K562 (cell line): ENCODE measurements around the gene MXD3. TPM values are rescaled to one million over a fixed set of nuclear protein-coding genes. Genes with fewer than 3 reads are reported as not detected.

Source experiments
- ATAC-seq: fragments of 200-7000 bp; cut with Tn5 transposase; 3 replicates; pipeline ENCODE4 v1.9.1; 2020; ENCODE audit warnings: moderate library complexity
- BruUV-seq: library from RNA; stranded (reverse); fragments of 400-500 nt; replicated peaks from 2 replicates; lab custom pipeline; 2021; lab: Mats Ljungman, UMichigan
- CTCF ChIA-PET: fragments of 300-600 bp; formaldehyde crosslinking; extraction: SDS; loops from one replicate; lab custom pipeline; 2021; ENCODE audit warnings: low intra/inter-chr PET ratio; lab: Yijun Ruan, JAX
- POLR2A ChIA-PET: fragments of 300-600, 350-650 bp; sonication (Branson Sonifier 250); formaldehyde crosslinking; extraction: SDS; loops from one replicate; lab custom pipeline; 2021; ENCODE audit warnings: antibody characterized with exemption, inconsistent platforms; lab: Yijun Ruan, JAX
- DNase-seq, 4 experiments: peaks; one replicate each; pipeline versions ENCODE4 v3.0.0 to v3.0.0-alpha.2; 2011 to 2018; ENCODE audit warnings: low spot score in 3 of 4, mixed read lengths in 3 of 4; ENCODE audit errors: extremely low read depth in 1 of 4
- FAIRE-seq: peaks from 2 replicates; lab custom pipeline; 2011; peaks lifted over from hg19 to GRCh38; lab: Jason Lieb, UNC
- H2AFZ ChIP-seq: 2 replicates; pipeline ENCODE4 v1.6.0; 2011; ENCODE audit warnings: low read depth, low read length, control low read depth, inconsistent platforms
- H3K27ac ChIP-seq: fragments of 200-600 bp; 3 replicates; pipeline ENCODE4 v1.8.0; 2011; ENCODE audit warnings: low read depth, mild to moderate bottlenecking, control low read depth, inconsistent platforms, low read length, moderate library complexity, mixed read lengths; ENCODE audit errors: extremely low read depth
- H3K27me3 ChIP-seq, 2 experiments: fragments of 300-600 bp in 1 of 2; 2 replicates in 1 of 2; 3 replicates in 1 of 2; pipeline versions ENCODE4 v1.6.0 to v1.8.0; 2011; ENCODE audit warnings: inconsistent platforms in 2 of 2, low read length in 2 of 2, mild to moderate bottlenecking in 1 of 2, mixed read lengths in 1 of 2, moderate library complexity in 1 of 2; ENCODE audit not compliant: control insufficient read depth in 2 of 2, insufficient read depth in 2 of 2
- H3K36me3 ChIP-seq: fragments of 300-600 bp; 3 replicates; pipeline ENCODE4 v1.8.0; 2011; ENCODE audit warnings: mild to moderate bottlenecking, low read length, inconsistent platforms; ENCODE audit not compliant: control insufficient read depth, insufficient read depth
- H3K4me1 ChIP-seq, 2 experiments: fragments of 200-600 bp in 1 of 2; replicated peaks in 1 of 2; 2 replicates in 1 of 2; 3 replicates in 1 of 2; pipeline versions ENCODE4 v1.5.1 to v1.8.0; 2011; ENCODE audit warnings: inconsistent platforms in 2 of 2, low read length in 2 of 2, mild to moderate bottlenecking in 1 of 2, mixed read lengths in 1 of 2, moderate library complexity in 1 of 2; ENCODE audit not compliant: control insufficient read depth in 2 of 2, insufficient read depth in 2 of 2
- H3K4me2 ChIP-seq: 2 replicates; pipeline ENCODE4 v1.6.1; 2011; ENCODE audit warnings: low read length, control low read depth, inconsistent platforms, mixed read lengths; ENCODE audit not compliant: insufficient read depth
- H3K4me3 ChIP-seq: fragments of 200-600 bp; sonication (generic), shearing (Covaris generic); 2 replicates; pipeline ENCODE4 v1.5.1; 2016; ENCODE audit warnings: control low read depth, inconsistent platforms
- H3K79me2 ChIP-seq: fragments of 200-600 bp; 3 replicates; pipeline ENCODE4 v1.8.0; 2011; ENCODE audit warnings: low read length, inconsistent platforms; ENCODE audit not compliant: control insufficient read depth, insufficient read depth
- H3K9ac ChIP-seq, 2 experiments: 2 replicates each; pipeline versions ENCODE4 v1.6.0 to v1.6.1; 2011; ENCODE audit warnings: low read depth in 2 of 2, low read length in 2 of 2, control low read depth in 1 of 2, inconsistent platforms in 1 of 2, mild to moderate bottlenecking in 1 of 2, mixed read lengths in 1 of 2; ENCODE audit not compliant: insufficient read depth in 1 of 2
- H3K9me1 ChIP-seq: one replicate; pipeline ENCODE4 v1.6.0; 2011; ENCODE audit warnings: inconsistent platforms, mild to moderate bottlenecking, low read length, moderate library complexity; ENCODE audit not compliant: control insufficient read depth, insufficient read depth
- H3K9me3 ChIP-seq: replicated peaks from 2 replicates; pipeline ENCODE4 v1.5.1; 2011; ENCODE audit warnings: low read depth, low read length, inconsistent platforms; ENCODE audit not compliant: control insufficient read depth, insufficient read depth
- H4K20me1 ChIP-seq: replicated peaks from 2 replicates; pipeline ENCODE4 v1.6.1; 2011; ENCODE audit warnings: low read length, inconsistent platforms, mixed read lengths; ENCODE audit not compliant: control insufficient read depth, insufficient read depth
- BRD9 ChIP-seq: fragments of 450-650 bp; IDR thresholded peaks from 2 replicates; pipeline ENCODE4 v1.6.1; 2018; ENCODE audit warnings: low read depth; ENCODE audit not compliant: partially characterized antibody
- C11orf30 ChIP-seq: fragments of 450-650 bp; IDR thresholded peaks from 2 replicates; pipeline ENCODE4 v1.6.1; 2016; ENCODE audit warnings: low read depth, mild to moderate bottlenecking
- ESRRA ChIP-seq: fragments of 450-650 bp; IDR thresholded peaks from 2 replicates; pipeline ENCODE4 v1.6.1; 2014; ENCODE audit warnings: low read depth, mild to moderate bottlenecking, moderate library complexity, borderline replicate concordance
- FOXA3 ChIP-seq, 2 experiments: fragments of 450-650 bp in 1 of 2; sonication (generic) in 1 of 2; formaldehyde crosslinking; IDR thresholded peaks in 1 of 2; conservative IDR thresholded peaks in 1 of 2; 2 replicates each; pipeline versions ENCODE4 v1.4.0 to v1.8.0; 2020 to 2022; ENCODE audit warnings: mild to moderate bottlenecking in 2 of 2, missing genetic modification reagents in 1 of 2
- GTF2F1 ChIP-seq: IDR thresholded peaks from 2 replicates; pipeline ENCODE4 v1.6.1; 2011; ENCODE audit warnings: low read depth, low read length, improper control_type of control experiment
- LEF1 ChIP-seq: fragments of 450-650 bp; IDR thresholded peaks from 2 replicates; pipeline ENCODE4 v1.6.1; 2016; ENCODE audit warnings: mild to moderate bottlenecking
- ZNF140 ChIP-seq: fragments of 250-450 bp; sonication (Bioruptor Pico); IDR thresholded peaks from 2 replicates; pipeline ENCODE4 v1.8.0; 2021; ENCODE audit warnings: moderate library complexity, mild to moderate bottlenecking, inconsistent platforms
- ZNF316 ChIP-seq: fragments of 450-650 bp; IDR thresholded peaks from 2 replicates; pipeline ENCODE4 v1.6.1; 2016
- WGBS: fragments of 100-300 bp; shearing (Covaris generic); methylation state at CpG from one replicate; pipeline ENCODE4 v1.1.6; 2016; ENCODE audit warnings: low coverage, mixed read lengths; ENCODE audit not compliant: insufficient coverage; ENCODE audit errors: missing lambda C conversion rate; 5-methylcytosine and 5-hydroxymethylcytosine counted together
- in situ Hi-C: fragments of 300-500 bp; cut with MboI; formaldehyde crosslinking; loops from 4 replicates; pipeline ENCODE4 v1.15.0; 2018; ENCODE audit warnings: inconsistent platforms, mixed read lengths
- intact Hi-C: fragments of 100-400 bp; cut with micrococcal nuclease; formaldehyde crosslinking; loops from 2 replicates; pipeline ENCODE4 v1.14.2; 2022
- polyA plus RNA-seq, 8 experiments: library from polyadenylated mRNA; depleted of rRNA in 4 of 8; stranded (reverse) in 5 of 8; unstranded in 3 of 8; fragments of >200 nt; fragmentation: Nextera tagmentation in 2 of 8; fragmentation: Illumina TruSeq in 1 of 8; extraction: Ambion mirVana in 2 of 8; extraction: Trizol in 1 of 8; gene quantifications; 2 replicates each; pipeline versions ENCODE4 v1.2.1 to v1.2.3, GENCODE V29; 2011 to 2014; ENCODE audit warnings: inconsistent platforms in 1 of 8, missing spikeins in 1 of 8
- total RNA-seq, 7 experiments: library from RNA; depleted of rRNA in 6 of 7; stranded (reverse); fragments of >200 nt in 6 of 7; fragmentation: Illumina TruSeq in 2 of 7; extraction: Trizol in 2 of 7; gene quantifications; 2 replicates each; pipeline versions ENCODE4 v1.2.1 to v1.2.3, GENCODE V29; 2011 to 2021; ENCODE audit warnings: low replicate concordance in 1 of 7
- TF ChIP-seq, protein P1 (sequence below): fragments of 200-800 bp; sonication (Bioruptor generic); IDR thresholded peaks from 2 replicates; pipeline ENCODE4 v1.6.1; 2017; ENCODE audit warnings: missing genetic modification characterization, missing compliant biosample characterization
- TF ChIP-seq, protein P2 (sequence below): sonication (generic); formaldehyde crosslinking; IDR thresholded peaks from 2 replicates; pipeline ENCODE4 v1.8.0; 2022; ENCODE audit warnings: mild to moderate bottlenecking, missing genetic modification reagents

Gene MXD3
- total and polyA plus RNA-seq, 9 of the 15 experiments (the other 6 are each of a cell fraction or from before 2014, with no cell fraction given) = 0.28 to 24.8 (median 4.5) TPM

DNA sequence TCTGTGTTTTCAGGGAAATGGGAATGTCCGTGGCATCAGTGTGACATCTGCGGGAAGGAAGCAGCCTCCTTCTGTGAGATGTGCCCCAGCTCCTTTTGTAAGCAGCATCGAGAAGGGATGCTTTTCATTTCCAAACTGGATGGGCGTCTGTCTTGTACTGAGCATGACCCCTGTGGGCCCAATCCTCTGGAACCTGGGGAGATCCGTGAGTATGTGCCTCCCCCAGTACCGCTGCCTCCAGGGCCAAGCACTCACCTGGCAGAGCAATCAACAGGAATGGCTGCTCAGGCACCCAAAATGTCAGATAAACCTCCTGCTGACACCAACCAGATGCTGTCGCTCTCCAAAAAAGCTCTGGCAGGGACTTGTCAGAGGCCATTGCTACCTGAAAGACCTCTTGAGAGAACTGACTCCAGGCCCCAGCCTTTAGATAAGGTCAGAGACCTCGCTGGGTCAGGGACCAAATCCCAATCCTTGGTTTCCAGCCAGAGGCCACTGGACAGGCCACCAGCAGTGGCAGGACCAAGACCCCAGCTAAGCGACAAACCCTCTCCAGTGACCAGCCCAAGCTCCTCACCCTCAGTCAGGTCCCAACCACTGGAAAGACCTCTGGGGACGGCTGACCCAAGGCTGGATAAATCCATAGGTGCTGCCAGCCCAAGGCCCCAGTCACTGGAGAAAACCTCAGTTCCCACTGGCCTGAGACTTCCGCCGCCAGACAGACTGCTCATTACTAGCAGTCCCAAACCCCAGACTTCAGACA is 17.7 kb downstream of the MXD3 start:
- Histone ChIP-seq H3K27ac (no peak overlapping the region), H3K36me3 (peaks cover 73% of the 10 kb centered on the region), H4K20me1 (no peaks in the 10 kb centered on the region), H3K4me3 (no peak overlapping the region), H3K9me1 (no peaks in the 10 kb centered on the region), H3K4me1 (no peaks in the 10 kb centered on the region), H3K9me3 (no peaks in the 10 kb centered on the region), H3K4me2 (no peak overlapping the region), H3K79me2 (no peaks in the 10 kb centered on the region), H3K27me3 (no peaks in the 10 kb centered on the region), H2AFZ (no peak overlapping the region), H3K9ac (peak overlapping the region in 1 of 2 experiments; percentile 46; a peak in 1 of 4 replicates)
- FAIRE-seq = no peak
- ChIA-PET POLR2A (interaction anchor here (0.6 to 1.1 kb wide), 4 partner anchors 10 to 74 kb away, joined by 3 read pairs; no protein-coding TSS in a partner anchor), CTCF (no interaction called here)
- intact Hi-C loops (no loop called here), in situ Hi-C loops (no loop called here)
- BruUV-seq = no TSS peak
- WGBS = 92% methylated on average over 12 of the region's 12 CpGs
- TF ChIP-seq FOXA3 (CRISPR knock-in tag; conservative IDR thresholded peaks at IDR 0.05 in 1 of 2, IDR thresholded peaks at IDR 0.05 in 1 of 2) (no peak), GTF2F1 (no peak), ESRRA (no peak), LEF1 (no peak), BRD9 (no peak)
- ATAC-seq = no peak
- DNase-seq = no peak

DNA sequence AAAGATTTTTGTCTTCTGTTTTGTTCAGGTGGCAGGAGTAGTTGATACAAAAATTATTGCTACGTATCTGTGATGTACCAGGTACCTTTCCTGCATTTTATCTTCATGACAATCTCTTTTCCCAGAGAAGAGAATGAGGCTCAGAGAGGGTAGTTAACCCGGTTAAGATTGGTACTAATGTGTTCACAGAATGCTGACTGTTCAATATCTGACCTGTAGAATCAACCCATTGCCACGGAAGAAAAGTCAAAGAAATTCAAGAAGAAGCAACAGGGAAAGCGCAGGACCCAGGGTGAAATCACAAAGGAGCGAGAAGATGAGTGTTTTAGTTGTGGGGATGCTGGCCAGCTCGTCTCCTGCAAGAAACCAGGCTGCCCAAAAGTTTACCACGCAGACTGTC is 20.0 kb downstream of the MXD3 start:
- no peaks in the 10 kb centered on the region for H3K79me2 ChIP-seq
- H3K36me3 ChIP-seq = peaks cover 81% of the 10 kb centered on the region
- DNase-seq (no peak), ATAC-seq (no peak), FAIRE-seq (no peak)
- no peaks in the 10 kb centered on the region for H4K20me1 ChIP-seq
- in situ Hi-C loops = no loop called here
- H3K27ac ChIP-seq = no peak overlapping the region
- ChIA-PET CTCF (no interaction called here), POLR2A (no interaction called here)
- intact Hi-C loops = no loop called here
- H3K9ac ChIP-seq = no peak overlapping the region
- no peaks in the 10 kb centered on the region for H3K4me1 ChIP-seq
- no peaks in the 10 kb centered on the region for H3K9me3 ChIP-seq
- H2AFZ ChIP-seq = no peak overlapping the region
- H3K9me1 ChIP-seq = no peaks in the 10 kb centered on the region
- no peaks in the 10 kb centered on the region for H3K27me3 ChIP-seq
- TF ChIP-seq ZNF140 (CRISPR knock-in tag) (no peak), ZNF316 (peak; percentile 67; the same call in 1 of the 2 replicates), C11orf30 (peak; percentile 38; the same call in 1 of the 2 replicates)
- TF ChIP-seq, protein P1, sequence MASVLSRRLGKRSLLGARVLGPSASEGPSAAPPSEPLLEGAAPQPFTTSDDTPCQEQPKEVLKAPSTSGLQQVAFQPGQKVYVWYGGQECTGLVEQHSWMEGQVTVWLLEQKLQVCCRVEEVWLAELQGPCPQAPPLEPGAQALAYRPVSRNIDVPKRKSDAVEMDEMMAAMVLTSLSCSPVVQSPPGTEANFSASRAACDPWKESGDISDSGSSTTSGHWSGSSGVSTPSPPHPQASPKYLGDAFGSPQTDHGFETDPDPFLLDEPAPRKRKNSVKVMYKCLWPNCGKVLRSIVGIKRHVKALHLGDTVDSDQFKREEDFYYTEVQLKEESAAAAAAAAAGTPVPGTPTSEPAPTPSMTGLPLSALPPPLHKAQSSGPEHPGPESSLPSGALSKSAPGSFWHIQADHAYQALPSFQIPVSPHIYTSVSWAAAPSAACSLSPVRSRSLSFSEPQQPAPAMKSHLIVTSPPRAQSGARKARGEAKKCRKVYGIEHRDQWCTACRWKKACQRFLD (CRISPR knock-in tag) = no peak
- TF ChIP-seq, protein P2, sequence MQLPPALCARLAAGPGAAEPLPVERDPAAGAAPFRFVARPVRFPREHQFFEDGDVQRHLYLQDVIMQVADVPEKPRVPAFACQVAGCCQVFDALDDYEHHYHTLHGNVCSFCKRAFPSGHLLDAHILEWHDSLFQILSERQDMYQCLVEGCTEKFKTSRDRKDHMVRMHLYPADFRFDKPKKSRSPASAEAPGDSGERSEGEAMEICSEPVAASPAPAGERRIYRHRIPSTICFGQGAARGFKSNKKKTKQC (CRISPR knock-in tag) = no peak
- H3K4me3 ChIP-seq = no peak overlapping the region
- BruUV-seq = no TSS peak
- WGBS = 91% methylated on average over 7 of the region's 7 CpGs
- H3K4me2 ChIP-seq = no peak overlapping the region
